ENCODE data around the gene MRPL50. TPM values are rescaled to one million over a fixed set of nuclear protein-coding genes. Genes with fewer than 3 reads are reported as not detected.

Gene MRPL50
- total and polyA plus RNA-seq, 2 experiments from 2014 or later = 25.5 to 59.0 TPM

DNA sequence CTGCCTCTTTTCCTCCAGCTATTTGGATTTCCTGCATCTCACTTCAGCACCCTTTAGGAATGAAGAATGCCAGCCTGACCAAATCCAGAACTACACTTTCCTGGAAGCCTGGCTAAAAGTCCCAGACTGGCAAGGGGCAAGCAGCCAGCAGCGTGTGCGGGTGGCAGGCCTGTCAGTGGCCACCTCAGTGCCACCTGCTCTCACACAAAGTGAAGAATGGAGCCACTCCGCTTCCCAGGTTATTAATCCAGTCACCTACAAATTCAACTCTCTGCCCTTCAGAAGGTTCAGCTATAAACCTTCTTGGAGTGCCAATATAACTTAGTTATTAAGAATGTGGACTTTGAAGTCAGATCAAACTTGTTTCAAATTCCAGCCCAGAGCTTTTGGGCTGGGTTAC, 43.9 kb upstream of the MRPL50 start:
- Histone ChIP-seq H3K36me3 (ENCODE audit: insufficient read depth) (no peaks in the 10 kb centered on the region), H3K27ac (ENCODE audit: low read depth) (no peak overlapping the region), H3K9me2 (ENCODE audit: insufficient read depth) (no peaks in the 10 kb centered on the region; the same call in 1 of the 2 replicates), H4K20me1 (replicated peaks; ENCODE audit: insufficient read depth) (no peaks in the 10 kb centered on the region), H3K27me3 (ENCODE audit: insufficient read depth) (no peaks in the 10 kb centered on the region), H3K79me2 (replicated peaks; ENCODE audit: insufficient read depth) (no peaks in the 10 kb centered on the region), H3K4me2 (no peak overlapping the region), H2AFZ (no peak overlapping the region), H3K4me3 (no peak overlapping the region), H3K4me1 (ENCODE audit: insufficient read depth) (no peaks in the 10 kb centered on the region), H3F3A (replicated peaks; ENCODE audit: low read depth) (no peaks in the 10 kb centered on the region)
- Mint-ChIP-seq H3K27me3 (ENCODE audit: insufficient read depth, low read depth, poor library complexity) (no peaks in the 10 kb centered on the region), H3K9me3 (no peaks in the 10 kb centered on the region), H3K36me3 (ENCODE audit: low read depth) (no peaks in the 10 kb centered on the region), H3K4me1 (no peaks in the 10 kb centered on the region; the same call in 2 of the 3 replicates), H3K4me3 (no peak overlapping the region), H3K27ac (no peak overlapping the region)
- no peak for DNase-seq (ENCODE audit: low spot score)
- TF ChIP-seq JUNB (IDR thresholded peaks at IDR 0.05; ENCODE audit: unreplicated experiment) (no peak), STAT1 (IDR thresholded peaks at IDR 0.05; ENCODE audit: unreplicated experiment) (no peak), EZH2phosphoT487 (IDR thresholded peaks at IDR 0.05; ENCODE audit: unreplicated experiment) (no peak), NANOG (IDR thresholded peaks at IDR 0.05; ENCODE audit: borderline replicate concordance) (no peak), ZNF114 (CRISPR knock-in tag; IDR thresholded peaks at IDR 0.05) (no peak), EZH2 (IDR thresholded peaks at IDR 0.05; ENCODE audit: low read depth, unreplicated experiment) (no peak), POLR2AphosphoS5 (IDR thresholded peaks at IDR 0.05; ENCODE audit: low read depth) (no peak), CREB1 (CRISPR knock-in tag; IDR thresholded peaks at IDR 0.05; ENCODE audit: low read depth) (no peak), ZNF331 (CRISPR knock-in tag; IDR thresholded peaks at IDR 0.05; ENCODE audit: low read depth) (no peak)
- TF ChIP-seq, protein P1, sequence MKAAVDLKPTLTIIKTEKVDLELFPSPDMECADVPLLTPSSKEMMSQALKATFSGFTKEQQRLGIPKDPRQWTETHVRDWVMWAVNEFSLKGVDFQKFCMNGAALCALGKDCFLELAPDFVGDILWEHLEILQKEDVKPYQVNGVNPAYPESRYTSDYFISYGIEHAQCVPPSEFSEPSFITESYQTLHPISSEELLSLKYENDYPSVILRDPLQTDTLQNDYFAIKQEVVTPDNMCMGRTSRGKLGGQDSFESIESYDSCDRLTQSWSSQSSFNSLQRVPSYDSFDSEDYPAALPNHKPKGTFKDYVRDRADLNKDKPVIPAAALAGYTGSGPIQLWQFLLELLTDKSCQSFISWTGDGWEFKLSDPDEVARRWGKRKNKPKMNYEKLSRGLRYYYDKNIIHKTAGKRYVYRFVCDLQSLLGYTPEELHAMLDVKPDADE (IDR thresholded peaks at IDR 0.05) = no peak
- TF ChIP-seq, protein P2, sequence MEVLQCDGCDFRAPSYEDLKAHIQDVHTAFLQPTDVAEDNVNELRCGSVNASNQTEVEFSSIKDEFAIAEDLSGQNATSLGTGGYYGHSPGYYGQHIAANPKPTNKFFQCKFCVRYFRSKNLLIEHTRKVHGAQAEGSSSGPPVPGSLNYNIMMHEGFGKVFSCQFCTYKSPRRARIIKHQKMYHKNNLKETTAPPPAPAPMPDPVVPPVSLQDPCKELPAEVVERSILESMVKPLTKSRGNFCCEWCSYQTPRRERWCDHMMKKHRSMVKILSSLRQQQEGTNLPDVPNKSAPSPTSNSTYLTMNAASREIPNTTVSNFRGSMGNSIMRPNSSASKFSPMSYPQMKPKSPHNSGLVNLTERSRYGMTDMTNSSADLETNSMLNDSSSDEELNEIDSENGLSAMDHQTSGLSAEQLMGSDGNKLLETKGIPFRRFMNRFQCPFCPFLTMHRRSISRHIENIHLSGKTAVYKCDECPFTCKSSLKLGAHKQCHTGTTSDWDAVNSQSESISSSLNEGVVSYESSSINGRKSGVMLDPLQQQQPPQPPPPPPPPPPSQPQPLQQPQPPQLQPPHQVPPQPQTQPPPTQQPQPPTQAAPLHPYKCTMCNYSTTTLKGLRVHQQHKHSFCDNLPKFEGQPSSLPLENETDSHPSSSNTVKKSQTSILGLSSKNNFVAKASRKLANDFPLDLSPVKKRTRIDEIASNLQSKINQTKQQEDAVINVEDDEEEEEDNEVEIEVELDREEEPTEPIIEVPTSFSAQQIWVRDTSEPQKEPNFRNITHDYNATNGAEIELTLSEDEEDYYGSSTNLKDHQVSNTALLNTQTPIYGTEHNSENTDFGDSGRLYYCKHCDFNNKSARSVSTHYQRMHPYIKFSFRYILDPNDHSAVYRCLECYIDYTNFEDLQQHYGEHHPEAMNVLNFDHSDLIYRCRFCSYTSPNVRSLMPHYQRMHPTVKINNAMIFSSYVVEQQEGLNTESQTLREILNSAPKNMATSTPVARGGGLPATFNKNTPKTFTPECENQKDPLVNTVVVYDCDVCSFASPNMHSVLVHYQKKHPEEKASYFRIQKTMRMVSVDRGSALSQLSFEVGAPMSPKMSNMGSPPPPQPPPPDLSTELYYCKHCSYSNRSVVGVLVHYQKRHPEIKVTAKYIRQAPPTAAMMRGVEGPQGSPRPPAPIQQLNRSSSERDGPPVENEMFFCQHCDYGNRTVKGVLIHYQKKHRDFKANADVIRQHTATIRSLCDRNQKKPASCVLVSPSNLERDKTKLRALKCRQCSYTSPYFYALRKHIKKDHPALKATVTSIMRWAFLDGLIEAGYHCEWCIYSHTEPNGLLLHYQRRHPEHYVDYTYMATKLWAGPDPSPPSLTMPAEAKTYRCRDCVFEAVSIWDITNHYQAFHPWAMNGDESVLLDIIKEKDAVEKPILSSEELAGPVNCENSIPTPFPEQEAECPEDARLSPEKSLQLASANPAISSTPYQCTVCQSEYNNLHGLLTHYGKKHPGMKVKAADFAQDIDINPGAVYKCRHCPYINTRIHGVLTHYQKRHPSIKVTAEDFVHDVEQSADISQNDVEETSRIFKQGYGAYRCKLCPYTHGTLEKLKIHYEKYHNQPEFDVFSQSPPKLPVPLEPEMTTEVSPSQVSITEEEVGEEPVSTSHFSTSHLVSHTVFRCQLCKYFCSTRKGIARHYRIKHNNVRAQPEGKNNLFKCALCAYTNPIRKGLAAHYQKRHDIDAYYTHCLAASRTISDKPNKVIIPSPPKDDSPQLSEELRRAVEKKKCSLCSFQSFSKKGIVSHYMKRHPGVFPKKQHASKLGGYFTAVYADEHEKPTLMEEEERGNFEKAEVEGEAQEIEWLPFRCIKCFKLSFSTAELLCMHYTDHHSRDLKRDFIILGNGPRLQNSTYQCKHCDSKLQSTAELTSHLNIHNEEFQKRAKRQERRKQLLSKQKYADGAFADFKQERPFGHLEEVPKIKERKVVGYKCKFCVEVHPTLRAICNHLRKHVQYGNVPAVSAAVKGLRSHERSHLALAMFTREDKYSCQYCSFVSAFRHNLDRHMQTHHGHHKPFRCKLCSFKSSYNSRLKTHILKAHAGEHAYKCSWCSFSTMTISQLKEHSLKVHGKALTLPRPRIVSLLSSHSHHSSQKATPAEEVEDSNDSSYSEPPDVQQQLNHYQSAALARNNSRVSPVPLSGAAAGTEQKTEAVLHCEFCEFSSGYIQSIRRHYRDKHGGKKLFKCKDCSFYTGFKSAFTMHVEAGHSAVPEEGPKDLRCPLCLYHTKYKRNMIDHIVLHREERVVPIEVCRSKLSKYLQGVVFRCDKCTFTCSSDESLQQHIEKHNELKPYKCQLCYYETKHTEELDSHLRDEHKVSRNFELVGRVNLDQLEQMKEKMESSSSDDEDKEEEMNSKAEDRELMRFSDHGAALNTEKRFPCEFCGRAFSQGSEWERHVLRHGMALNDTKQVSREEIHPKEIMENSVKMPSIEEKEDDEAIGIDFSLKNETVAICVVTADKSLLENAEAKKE (CRISPR knock-in tag; IDR thresholded peaks at IDR 0.05) = no peak
- TF ChIP-seq, protein P3, sequence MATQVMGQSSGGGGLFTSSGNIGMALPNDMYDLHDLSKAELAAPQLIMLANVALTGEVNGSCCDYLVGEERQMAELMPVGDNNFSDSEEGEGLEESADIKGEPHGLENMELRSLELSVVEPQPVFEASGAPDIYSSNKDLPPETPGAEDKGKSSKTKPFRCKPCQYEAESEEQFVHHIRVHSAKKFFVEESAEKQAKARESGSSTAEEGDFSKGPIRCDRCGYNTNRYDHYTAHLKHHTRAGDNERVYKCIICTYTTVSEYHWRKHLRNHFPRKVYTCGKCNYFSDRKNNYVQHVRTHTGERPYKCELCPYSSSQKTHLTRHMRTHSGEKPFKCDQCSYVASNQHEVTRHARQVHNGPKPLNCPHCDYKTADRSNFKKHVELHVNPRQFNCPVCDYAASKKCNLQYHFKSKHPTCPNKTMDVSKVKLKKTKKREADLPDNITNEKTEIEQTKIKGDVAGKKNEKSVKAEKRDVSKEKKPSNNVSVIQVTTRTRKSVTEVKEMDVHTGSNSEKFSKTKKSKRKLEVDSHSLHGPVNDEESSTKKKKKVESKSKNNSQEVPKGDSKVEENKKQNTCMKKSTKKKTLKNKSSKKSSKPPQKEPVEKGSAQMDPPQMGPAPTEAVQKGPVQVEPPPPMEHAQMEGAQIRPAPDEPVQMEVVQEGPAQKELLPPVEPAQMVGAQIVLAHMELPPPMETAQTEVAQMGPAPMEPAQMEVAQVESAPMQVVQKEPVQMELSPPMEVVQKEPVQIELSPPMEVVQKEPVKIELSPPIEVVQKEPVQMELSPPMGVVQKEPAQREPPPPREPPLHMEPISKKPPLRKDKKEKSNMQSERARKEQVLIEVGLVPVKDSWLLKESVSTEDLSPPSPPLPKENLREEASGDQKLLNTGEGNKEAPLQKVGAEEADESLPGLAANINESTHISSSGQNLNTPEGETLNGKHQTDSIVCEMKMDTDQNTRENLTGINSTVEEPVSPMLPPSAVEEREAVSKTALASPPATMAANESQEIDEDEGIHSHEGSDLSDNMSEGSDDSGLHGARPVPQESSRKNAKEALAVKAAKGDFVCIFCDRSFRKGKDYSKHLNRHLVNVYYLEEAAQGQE (IDR thresholded peaks at IDR 0.05; ENCODE audit: unreplicated experiment) = no peak
- TF ChIP-seq, protein P4, sequence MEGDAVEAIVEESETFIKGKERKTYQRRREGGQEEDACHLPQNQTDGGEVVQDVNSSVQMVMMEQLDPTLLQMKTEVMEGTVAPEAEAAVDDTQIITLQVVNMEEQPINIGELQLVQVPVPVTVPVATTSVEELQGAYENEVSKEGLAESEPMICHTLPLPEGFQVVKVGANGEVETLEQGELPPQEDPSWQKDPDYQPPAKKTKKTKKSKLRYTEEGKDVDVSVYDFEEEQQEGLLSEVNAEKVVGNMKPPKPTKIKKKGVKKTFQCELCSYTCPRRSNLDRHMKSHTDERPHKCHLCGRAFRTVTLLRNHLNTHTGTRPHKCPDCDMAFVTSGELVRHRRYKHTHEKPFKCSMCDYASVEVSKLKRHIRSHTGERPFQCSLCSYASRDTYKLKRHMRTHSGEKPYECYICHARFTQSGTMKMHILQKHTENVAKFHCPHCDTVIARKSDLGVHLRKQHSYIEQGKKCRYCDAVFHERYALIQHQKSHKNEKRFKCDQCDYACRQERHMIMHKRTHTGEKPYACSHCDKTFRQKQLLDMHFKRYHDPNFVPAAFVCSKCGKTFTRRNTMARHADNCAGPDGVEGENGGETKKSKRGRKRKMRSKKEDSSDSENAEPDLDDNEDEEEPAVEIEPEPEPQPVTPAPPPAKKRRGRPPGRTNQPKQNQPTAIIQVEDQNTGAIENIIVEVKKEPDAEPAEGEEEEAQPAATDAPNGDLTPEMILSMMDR (conservative IDR thresholded peaks at IDR 0.05; ENCODE audit: low read depth in 2 of 2) = no peak
- no peak for ATAC-seq

All from GM23338 (cell line).